Cerebellar nuclear complex (tissue), 1 donor: ENCODE measurements around the gene PMF1.

Experiments
- DNase-seq, 2 experiments: peaks; one replicate each; lab custom pipeline; 2025; lab: John Stamatoyannopoulos, UW

The PMF1 gene

DNA sequence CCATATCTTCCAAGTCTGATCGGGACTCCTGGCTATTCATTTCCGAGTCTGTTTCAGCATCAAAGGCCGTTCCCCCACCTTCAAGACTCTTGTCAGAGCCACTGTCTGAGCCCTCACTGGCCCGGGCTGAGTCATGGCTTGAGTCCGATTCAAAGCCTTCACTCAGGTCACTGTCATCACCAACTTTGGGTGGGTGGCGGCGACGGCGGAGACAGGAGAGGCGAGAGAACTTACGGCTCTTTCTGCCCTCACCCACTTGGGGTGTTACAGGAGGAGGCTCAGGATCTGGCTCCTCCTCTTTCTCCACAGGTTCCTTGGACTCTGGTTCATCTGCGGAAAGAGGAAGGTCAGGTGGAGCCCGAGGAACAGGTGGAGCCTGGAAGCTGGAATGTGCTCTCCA, 53.2 kb downstream of the PMF1 start:
- no peak for DNase-seq

DNA sequence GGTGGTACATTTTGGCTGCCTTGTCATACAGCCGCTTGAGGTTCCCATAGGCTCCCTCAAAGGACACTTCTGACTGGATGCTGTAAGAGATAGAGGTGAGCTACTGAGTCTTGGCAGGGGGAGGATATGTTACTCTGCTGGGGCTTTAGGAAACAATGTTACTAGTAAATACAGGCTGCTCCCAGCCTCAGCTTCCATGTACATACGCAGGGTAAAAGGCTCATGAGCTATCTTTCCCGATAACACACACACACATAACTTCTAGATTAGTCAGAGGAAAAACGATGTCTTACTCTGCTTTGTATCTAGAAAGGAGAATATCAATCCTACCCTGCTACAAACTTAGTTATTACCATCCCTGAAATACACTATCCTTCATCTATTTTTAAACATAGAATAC, 55.5 kb downstream of the PMF1 start:
- DNase-seq = no peak

DNA sequence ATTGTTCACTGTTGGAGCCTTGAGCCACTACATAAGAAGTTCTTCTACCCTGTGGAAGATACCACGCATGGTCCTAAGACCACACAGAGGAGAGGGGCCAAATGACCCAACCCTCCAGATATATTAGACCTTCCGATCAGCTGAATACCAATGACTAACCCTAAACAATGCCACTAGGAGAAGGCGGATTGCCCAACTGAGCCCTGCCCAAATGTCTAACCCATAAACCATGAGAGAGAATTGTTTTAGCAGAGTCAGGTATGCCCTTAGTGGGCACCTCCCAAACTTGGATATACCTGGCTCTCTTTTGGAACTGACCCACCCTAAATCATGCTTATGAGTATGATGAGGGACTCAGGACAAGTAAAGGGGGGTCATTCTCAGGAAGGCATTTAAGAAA, 57.5 kb downstream of the PMF1 start:
- DNase-seq = no peak

DNA sequence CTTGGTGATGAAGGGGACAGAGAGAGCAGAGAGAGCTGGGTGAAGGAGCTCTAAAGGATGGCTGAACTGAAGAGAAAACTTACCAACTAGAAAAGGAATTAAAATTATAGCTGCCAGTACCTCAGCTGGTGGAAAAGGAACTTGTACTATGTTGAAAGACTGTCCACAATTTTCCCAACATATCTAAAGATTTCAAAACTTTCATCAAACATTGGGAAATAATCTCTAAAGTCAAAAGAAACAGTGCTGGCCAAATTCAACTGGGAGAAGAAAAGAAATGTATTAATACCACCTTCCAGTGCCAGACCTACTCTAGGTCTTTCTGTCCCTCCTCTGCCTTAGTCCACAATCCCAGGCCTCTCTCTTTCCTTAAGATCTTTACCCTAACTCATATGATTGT, 63.7 kb downstream of the PMF1 start:
- DNase-seq = no peak

GRCh38 chr1:156276966-156277381, 64.2 kb downstream of the PMF1 start:
- DNase-seq = no peak

DNA sequence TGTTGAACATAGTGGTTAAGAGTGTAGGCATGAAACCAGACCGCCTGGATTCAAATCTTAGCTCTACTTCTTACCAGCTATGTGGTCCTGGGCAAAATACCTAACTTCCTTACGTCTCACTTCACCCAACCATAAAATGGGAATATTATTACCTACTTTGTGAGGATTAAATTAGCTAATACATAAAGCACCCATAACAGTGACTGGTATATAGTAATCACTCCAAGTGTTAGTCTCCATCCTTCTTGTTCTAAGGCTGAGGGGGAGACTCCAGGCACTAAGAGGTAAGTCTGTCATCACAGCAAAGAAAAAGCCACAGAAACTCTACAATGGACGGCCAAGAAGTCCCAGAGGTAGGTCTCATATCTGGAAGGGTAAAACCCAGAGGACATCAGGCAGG, 67.0 kb downstream of the PMF1 start:
- no peak for DNase-seq

- no peak for DNase-seq
Observed at GRCh38 chr1:156281281-156281680, 68.5 kb downstream of the PMF1 start.

DNA sequence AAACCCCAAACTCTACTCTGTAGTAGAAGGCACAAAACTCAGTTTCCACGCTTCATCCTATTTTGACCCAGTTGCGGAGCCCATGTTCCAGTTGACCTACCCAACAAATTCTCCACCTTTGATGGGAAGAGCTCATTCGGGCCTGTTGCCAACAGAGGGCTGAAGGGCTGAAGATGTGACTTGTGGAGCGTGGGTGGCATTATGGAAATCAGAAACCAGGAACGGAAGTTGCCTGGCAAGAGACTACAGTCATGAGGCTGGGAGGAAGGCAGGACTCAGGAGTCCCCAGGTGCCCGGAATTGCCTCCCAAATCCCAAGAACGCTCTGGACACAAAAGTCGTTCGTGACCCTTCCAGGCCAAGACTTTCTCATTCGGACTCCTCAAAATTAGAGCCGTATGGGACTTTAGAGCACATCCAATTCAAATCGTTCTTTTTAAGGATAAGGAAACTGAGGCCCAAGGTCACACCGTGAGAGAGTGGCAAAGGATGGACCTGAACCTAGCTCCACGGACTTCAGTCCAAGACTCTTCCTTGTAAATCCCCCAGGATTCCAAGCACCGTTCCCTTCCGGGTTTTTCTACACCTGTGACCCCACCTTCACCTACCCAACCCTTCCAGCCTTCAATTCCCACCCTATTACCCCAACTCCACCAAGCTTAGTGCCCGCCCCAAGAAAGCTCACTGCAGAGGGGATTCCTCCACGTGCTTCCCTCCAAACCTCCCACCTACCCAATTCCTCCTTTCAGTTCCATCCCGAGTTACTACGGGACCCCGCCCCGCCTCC, 69.1 kb downstream of the PMF1 start:
- no peak for DNase-seq

DNA sequence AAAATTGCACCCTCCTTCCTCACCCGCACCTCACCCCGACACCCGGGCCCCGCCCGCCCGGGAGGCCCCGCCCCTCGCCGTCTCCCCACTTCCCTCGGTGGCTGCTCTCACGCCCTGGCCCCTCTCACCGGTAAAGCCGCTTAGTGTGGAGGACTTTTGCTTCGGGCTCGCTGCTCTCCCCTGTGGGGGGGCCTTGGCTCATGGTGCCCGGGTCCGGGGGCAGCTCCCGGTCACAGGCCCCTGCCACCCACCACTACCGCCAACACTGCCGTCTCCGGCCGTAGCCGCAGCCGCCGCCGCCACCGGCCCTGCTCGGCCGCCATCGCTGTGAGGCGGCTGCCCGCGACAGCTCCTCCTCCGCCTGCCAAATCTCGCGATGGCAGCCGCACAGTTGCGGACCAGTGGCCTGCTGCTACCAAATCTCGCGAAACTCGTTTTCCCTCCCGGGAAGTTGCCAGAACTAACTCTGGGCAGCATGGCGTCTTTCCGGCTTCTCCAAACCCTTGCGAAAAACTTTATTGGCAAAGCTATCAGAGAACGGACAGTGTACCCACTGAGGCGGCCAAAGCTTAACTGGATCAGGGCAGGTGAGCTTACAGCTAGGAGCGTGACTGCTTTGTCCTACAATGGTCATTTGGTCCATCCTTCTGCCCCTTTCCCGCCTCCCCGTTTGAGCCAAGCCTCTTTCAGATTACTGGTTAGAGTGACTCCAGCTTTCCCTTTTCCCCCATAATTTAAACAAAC, 69.8 kb downstream of the PMF1 start, which contains the start of gene SMG5:
TSS of gene SMG5 (minus strand) at position 347 of the 744 bp plus-strand sequence. CDS start at position 202, 145 bp downstream.
- DNase-seq = peak; percentile 67 to 86

GRCh38 chr1:156283521-156283920, 70.7 kb downstream of the PMF1 start:
- DNase-seq = no peak

DNA sequence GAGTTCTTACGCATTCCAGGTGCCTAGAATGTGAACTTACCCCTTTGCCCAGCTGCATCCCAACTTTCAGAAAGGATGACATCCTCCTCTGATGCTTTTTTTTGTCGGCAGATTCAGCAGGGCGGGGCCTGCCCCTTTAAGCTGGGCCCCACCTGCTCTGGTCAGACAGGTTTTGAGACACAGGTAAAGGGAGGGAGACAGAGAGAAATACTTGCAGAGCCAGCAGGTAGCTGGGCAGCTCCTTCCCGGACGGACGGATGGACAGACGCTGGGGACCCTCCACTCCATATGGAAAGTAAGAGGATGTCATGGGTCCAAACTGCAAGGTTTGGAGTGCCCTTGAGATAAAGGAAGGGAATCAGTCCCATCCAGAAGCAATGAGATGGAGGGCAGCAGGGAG, 71.3 kb downstream of the PMF1 start, which contains the start of gene TMEM79:
TSS of gene TMEM79 (plus strand) at position 214 of the 400 bp plus-strand sequence. CDS start 902 bp downstream, outside the sequence.
- no peak for DNase-seq

GRCh38 chr1:156284757-156285156, 72.0 kb downstream of the PMF1 start:
- no peak for DNase-seq

DNA sequence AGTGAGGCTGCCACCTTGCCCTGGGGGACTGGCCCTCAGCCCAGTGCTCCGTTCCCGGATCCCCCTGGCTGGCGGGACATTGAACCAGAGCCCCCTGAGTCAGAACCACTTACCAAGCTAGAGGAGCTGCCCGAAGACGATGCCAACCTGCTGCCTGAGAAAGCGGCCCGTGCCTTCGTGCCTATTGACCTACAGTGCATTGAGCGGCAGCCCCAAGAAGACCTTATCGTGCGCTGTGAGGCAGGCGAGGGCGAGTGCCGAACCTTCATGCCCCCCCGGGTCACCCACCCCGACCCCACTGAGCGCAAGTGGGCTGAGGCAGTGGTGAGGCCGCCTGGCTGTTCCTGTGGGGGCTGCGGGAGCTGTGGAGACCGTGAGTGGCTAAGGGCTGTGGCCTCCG, 72.6 kb downstream of the PMF1 start:
- DNase-seq = no peak

DNA sequence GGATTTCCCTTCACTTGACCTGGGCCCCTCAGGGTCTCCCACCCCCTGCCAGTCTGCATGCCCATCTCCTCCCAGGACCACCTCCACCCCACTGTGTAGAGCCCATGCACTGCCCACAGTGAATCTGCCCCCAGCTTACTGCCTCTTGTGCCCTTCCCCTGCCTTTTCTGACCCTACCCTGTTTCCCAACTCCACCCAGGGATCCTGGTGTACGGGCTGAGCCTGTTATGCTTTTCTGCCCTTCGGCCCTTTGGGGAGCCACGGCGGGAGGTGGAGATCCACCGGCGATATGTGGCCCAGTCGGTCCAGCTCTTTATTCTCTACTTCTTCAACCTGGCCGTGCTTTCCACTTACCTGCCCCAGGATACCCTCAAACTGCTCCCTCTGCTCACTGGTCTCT, 73.3 kb downstream of the PMF1 start:
- no peak for DNase-seq
